Measurements from ENCODE around the gene ACTN4. TPM values are rescaled to one million over a fixed set of nuclear protein-coding genes. Genes with fewer than 3 reads are reported as not detected.

ACTN4 gene
- total and polyA plus RNA-seq, 2 experiments from 2014 or later: 68.9 to 427 TPM

GRCh38 chr19:38644719-38645118, 2.7 kb upstream of the ACTN4 start (continued):
- TF ChIP-seq ZNF462 (CRISPR knock-in tag; IDR thresholded peaks at IDR 0.05) (no peak), CTCF (conservative IDR thresholded peaks at IDR 0.05; ENCODE audit: low read depth in 2 of 2) (no peak), EZH2phosphoT487 (IDR thresholded peaks at IDR 0.05; ENCODE audit: unreplicated experiment) (no peak)

- Mint-ChIP-seq H3K27ac (peak overlapping the region; percentile 95), H3K36me3 (ENCODE audit: low read depth) (no peaks in the 10 kb centered on the region; the same call in 2 of the 3 replicates), H3K9me3 (0 out of 3 replicates have a peak, but pooled peaks cover 3% of the 10 kb centered on the region), H3K4me3 (peak overlapping the region; percentile 91), H3K4me1 (peaks cover 53% of the 10 kb centered on the region), H3K27me3 (ENCODE audit: insufficient read depth, low read depth, poor library complexity) (peaks cover 30% of the 10 kb centered on the region)
- Histone ChIP-seq H4K20me1 (replicated peaks; ENCODE audit: insufficient read depth) (peaks cover 38% of the 10 kb centered on the region), H3K4me2 (peak overlapping the region; percentile 100), H3K79me2 (replicated peaks; ENCODE audit: insufficient read depth) (peaks cover 56% of the 10 kb centered on the region), H3K36me3 (ENCODE audit: insufficient read depth) (no peaks in the 10 kb centered on the region), H3F3A (replicated peaks; ENCODE audit: low read depth) (peaks cover 8% of the 10 kb centered on the region), H2AFZ (no peak overlapping the region), H3K9me2 (ENCODE audit: insufficient read depth) (no peaks in the 10 kb centered on the region), H3K4me1 (ENCODE audit: insufficient read depth) (peaks cover 42% of the 10 kb centered on the region), H3K27me3 (ENCODE audit: insufficient read depth) (no peaks in the 10 kb centered on the region), H3K4me3 (peak overlapping the region; percentile 99), H3K27ac (ENCODE audit: low read depth) (peak overlapping the region; percentile 84; the same call in 1 of the 2 replicates)
- peak; percentile 7 for ATAC-seq
- TF ChIP-seq EZH2 (IDR thresholded peaks at IDR 0.05; ENCODE audit: low read depth, unreplicated experiment): no peak
- no peak for DNase-seq (ENCODE audit: low spot score)
These were observed 718 bp downstream of the ACTN4 start for GRCh38 chr19:38647966-38648768.

Data from GM23338 (cell line).